ENCODE results near the gene HEPN1. TPM values are rescaled to one million over a fixed set of nuclear protein-coding genes. Genes with fewer than 3 reads are reported as not detected.

The HEPN1 gene
- total and polyA plus RNA-seq, 9 of the 15 experiments (the other 6 are each of a cell fraction or from before 2014, with no cell fraction given): not detected

DNA sequence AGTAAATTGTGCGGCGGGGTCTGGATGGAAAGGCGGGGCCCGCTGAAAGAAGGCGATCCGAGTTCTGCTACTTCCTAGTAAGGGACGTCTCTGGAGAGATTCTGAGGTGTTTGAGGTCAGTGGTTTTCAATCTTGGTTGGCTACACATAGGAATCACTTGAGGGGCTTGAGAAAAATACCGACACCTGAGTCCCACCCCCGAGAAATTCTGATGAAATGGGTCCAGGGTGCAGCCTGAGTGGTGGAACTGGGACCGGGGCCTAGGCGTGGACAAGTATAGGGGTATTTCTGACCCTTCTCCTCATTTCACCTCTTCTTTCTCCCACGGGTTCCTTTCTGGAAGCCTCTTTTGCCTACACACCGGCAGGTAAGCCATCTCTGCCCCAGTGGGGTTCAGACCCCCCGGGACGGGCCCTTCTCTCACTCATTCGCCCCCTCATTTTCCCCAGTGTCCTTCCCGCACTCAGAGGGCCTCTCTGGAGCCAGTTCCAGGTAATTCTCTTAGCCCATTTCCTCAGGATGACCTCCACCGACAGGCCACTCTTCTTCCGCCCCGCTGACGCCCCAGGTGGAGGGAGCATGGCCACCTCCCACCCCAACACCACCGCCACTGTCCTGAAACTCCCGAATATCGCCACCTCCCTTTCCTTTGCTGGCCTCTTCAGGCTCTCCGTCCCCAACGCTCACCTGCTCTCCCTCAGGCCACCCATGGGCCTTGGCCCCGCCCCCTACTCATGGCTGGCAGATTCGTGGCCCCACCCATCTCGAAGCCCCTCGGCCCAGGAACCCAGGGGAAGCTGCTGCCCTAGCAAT, 42.0 kb upstream of the HEPN1 start:
- 49% methylated on average over 29 of the region's 30 CpGs for WGBS (ENCODE audit: insufficient coverage, low coverage, missing lambda C conversion rate)
- TF ChIP-seq SAFB2 (IDR thresholded peaks at IDR 0.05; ENCODE audit: borderline replicate concordance, low read depth, low read length, severe bottlenecking) (no peak), LCOR (CRISPR knock-in tag; IDR thresholded peaks at IDR 0.05) (0 out of 2 replicates have a peak, but pooled peaks have one; percentile 6), GABPB2 (CRISPR knock-in tag; conservative IDR thresholded peaks at IDR 0.05) (no peak)
- no peak for FAIRE-seq
- Histone ChIP-seq H2AFZ (ENCODE audit: low read depth, low read length) (peak overlapping the region; percentile 97), H3K4me3 (peak overlapping the region; percentile 57), H3K4me1 (replicated peaks in 1 of 2; ENCODE audit: control insufficient read depth in 2 of 2, insufficient read depth in 2 of 2, low read length in 2 of 2) (peaks cover 0 to 27% of the 10 kb centered on the region in 2 experiments; a peak in 3 of 5 replicates), H3K79me2 (ENCODE audit: control insufficient read depth, insufficient read depth, low read length) (no peaks in the 10 kb centered on the region), H3K9me1 (ENCODE audit: control insufficient read depth, insufficient read depth, low read length) (no peaks in the 10 kb centered on the region), H3K27ac (ENCODE audit: extremely low read depth, low read depth, low read length) (no peak overlapping the region), H3K4me2 (ENCODE audit: insufficient read depth, low read length) (peak overlapping the region; percentile 82), H3K27me3 (ENCODE audit: control insufficient read depth in 2 of 2, insufficient read depth in 2 of 2, low read length in 2 of 2) (peaks cover 15 to 76% of the 10 kb centered on the region in 2 experiments; a peak in 4 of 5 replicates), H3K9me3 (replicated peaks; ENCODE audit: control insufficient read depth, insufficient read depth, low read depth, low read length) (no peaks in the 10 kb centered on the region), H4K20me1 (replicated peaks; ENCODE audit: control insufficient read depth, insufficient read depth, low read length) (no peaks in the 10 kb centered on the region), H3K36me3 (ENCODE audit: control insufficient read depth, insufficient read depth, low read length) (no peaks in the 10 kb centered on the region), H3K9ac (ENCODE audit: insufficient read depth in 1 of 2, low read depth in 2 of 2, low read length in 2 of 2) (peak overlapping the region; percentile 59 to 93; a peak in 2 of 4 replicates)
- CTCF ChIA-PET (ENCODE audit: low intra/inter-chr PET ratio): interaction anchor here (0.6 kb wide), 1 partner anchor 1135 kb away, joined by 3 read pairs; the partner anchor contains the start of gene ZNF202
- BruUV-seq (replicated peaks): TSS peak; percentile 74
- ATAC-seq: no peak
- no peak for DNase-seq (ENCODE audit: extremely low read depth in 1 of 4, low spot score in 3 of 4)
- POLR2A ChIA-PET: interaction anchor here (0.5 to 1.3 kb wide), 2 partner anchors 11 to 54 kb away, joined by 3 to 5 read pairs; no protein-coding TSS in a partner anchor
- in situ Hi-C loops (cut with MboI) (no loop called here), intact Hi-C loops (cut with micrococcal nuclease) (no loop called here)

DNA sequence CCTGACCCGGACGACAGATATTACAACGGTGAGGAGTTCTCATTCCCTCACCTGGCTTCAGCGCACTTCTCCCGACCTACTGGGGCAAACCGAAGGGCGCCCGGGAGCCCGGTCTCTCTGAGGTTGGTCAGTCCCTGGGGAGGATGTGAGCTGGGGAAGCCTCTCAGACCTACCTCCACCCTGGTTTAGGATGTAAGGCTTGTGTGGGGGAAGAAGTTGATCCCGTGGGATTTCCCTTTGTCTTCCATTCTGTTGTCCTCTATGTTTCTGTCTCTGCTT, 41.5 kb upstream of the HEPN1 start:
- Histone ChIP-seq H2AFZ (ENCODE audit: low read depth, low read length) (no peak overlapping the region), H3K4me1 (replicated peaks in 1 of 2; ENCODE audit: control insufficient read depth in 2 of 2, insufficient read depth in 2 of 2, low read length in 2 of 2) (peaks cover 0 to 27% of the 10 kb centered on the region in 2 experiments; a peak in 3 of 5 replicates), H4K20me1 (replicated peaks; ENCODE audit: control insufficient read depth, insufficient read depth, low read length) (0 out of 2 replicates have a peak, but pooled peaks cover 1% of the 10 kb centered on the region), H3K27me3 (ENCODE audit: control insufficient read depth in 2 of 2, insufficient read depth in 2 of 2, low read length in 2 of 2) (peaks cover 11 to 76% of the 10 kb centered on the region in 2 experiments; a peak in 4 of 5 replicates), H3K27ac (ENCODE audit: extremely low read depth, low read depth, low read length) (no peak overlapping the region), H3K9ac (ENCODE audit: insufficient read depth in 1 of 2, low read depth in 2 of 2, low read length in 2 of 2) (no peak overlapping the region), H3K9me3 (replicated peaks; ENCODE audit: control insufficient read depth, insufficient read depth, low read depth, low read length) (no peaks in the 10 kb centered on the region), H3K79me2 (ENCODE audit: control insufficient read depth, insufficient read depth, low read length) (no peaks in the 10 kb centered on the region), H3K4me3 (no peak overlapping the region), H3K36me3 (ENCODE audit: control insufficient read depth, insufficient read depth, low read length) (no peaks in the 10 kb centered on the region), H3K9me1 (ENCODE audit: control insufficient read depth, insufficient read depth, low read length) (no peaks in the 10 kb centered on the region), H3K4me2 (ENCODE audit: insufficient read depth, low read length) (no peak overlapping the region)
- ChIA-PET POLR2A (no interaction called here), CTCF (ENCODE audit: low intra/inter-chr PET ratio) (no interaction called here)
- no peak for DNase-seq (ENCODE audit: extremely low read depth in 1 of 4, low spot score in 3 of 4)
- intact Hi-C loops (cut with micrococcal nuclease): no loop called here
- 80% methylated on average over 9 of the region's 10 CpGs for WGBS (ENCODE audit: insufficient coverage, low coverage, missing lambda C conversion rate)
- FAIRE-seq: no peak
- ATAC-seq: no peak
- in situ Hi-C loops (cut with MboI): no loop called here
- no TSS peak for BruUV-seq (replicated peaks)
- TF ChIP-seq KDM2B (CRISPR knock-in tag; IDR thresholded peaks at IDR 0.05) (no peak), KDM5B (IDR thresholded peaks at IDR 0.05; ENCODE audit: insufficient replicate concordance, low read depth, low read length) (no peak), NFIC (IDR thresholded peaks at IDR 0.05) (no peak), NR2F6 (CRISPR knock-in tag; IDR thresholded peaks at IDR 0.05) (no peak), POLR2B (IDR thresholded peaks at IDR 0.05; ENCODE audit: low read depth, partially characterized antibody) (no peak), POLR3A (IDR thresholded peaks at IDR 0.05; ENCODE audit: borderline replicate concordance, extremely low read depth, insufficient read depth, insufficient read length) (no peak), DIDO1 (tag; IDR thresholded peaks at IDR 0.05; ENCODE audit: low read depth) (no peak)
- TF ChIP-seq, protein P1, sequence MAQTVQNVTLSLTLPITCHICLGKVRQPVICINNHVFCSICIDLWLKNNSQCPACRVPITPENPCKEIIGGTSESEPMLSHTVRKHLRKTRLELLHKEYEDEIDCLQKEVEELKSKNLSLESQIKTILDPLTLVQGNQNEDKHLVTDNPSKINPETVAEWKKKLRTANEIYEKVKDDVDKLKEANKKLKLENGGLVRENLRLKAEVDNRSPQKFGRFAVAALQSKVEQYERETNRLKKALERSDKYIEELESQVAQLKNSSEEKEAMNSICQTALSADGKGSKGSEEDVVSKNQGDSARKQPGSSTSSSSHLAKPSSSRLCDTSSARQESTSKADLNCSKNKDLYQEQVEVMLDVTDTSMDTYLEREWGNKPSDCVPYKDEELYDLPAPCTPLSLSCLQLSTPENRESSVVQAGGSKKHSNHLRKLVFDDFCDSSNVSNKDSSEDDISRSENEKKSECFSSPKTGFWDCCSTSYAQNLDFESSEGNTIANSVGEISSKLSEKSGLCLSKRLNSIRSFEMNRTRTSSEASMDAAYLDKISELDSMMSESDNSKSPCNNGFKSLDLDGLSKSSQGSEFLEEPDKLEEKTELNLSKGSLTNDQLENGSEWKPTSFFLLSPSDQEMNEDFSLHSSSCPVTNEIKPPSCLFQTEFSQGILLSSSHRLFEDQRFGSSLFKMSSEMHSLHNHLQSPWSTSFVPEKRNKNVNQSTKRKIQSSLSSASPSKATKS (CRISPR knock-in tag; IDR thresholded peaks at IDR 0.05): no peak
- TF ChIP-seq, protein P2, sequence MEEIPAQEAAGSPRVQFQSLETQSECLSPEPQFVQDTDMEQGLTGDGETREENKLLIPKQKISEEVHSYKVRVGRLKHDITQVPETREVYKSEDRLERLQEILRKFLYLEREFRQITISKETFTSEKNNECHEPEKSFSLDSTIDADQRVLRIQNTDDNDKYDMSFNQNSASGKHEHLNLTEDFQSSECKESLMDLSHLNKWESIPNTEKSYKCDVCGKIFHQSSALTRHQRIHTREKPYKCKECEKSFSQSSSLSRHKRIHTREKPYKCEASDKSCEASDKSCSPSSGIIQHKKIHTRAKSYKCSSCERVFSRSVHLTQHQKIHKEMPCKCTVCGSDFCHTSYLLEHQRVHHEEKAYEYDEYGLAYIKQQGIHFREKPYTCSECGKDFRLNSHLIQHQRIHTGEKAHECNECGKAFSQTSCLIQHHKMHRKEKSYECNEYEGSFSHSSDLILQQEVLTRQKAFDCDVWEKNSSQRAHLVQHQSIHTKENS (CRISPR knock-in tag; IDR thresholded peaks at IDR 0.05): no peak

All from K562 (cell line).